Measurements from ENCODE around the gene FGD4. TPM values are rescaled to one million over a fixed set of nuclear protein-coding genes. Genes with fewer than 3 reads are reported as not detected.

FGD4 gene
- total RNA-seq, 2 experiments from 2014 or later = 0.08 to 0.15 TPM

- POLR2A ChIA-PET = no interaction called here
- H3K27ac Mint-ChIP-seq = no peak overlapping the region
These were observed 8.7 kb upstream of the FGD4 start for GRCh38 chr12:32390572-32391219.

GRCh38 chr12:32395026-32395425, 4.3 kb upstream of the FGD4 start:
- Mint-ChIP-seq H3K36me3 (ENCODE audit: low read depth) (peaks cover 2% of the 10 kb centered on the region), H3K9me3 (no peaks in the 10 kb centered on the region), H3K4me3 (no peak overlapping the region), H3K4me1 (peaks cover 11% of the 10 kb centered on the region), H3K27ac (no peak overlapping the region), H3K27me3 (peaks cover 22% of the 10 kb centered on the region)
- DNase-seq = no peak
- ChIA-PET POLR2A (no interaction called here), CTCF (interaction anchor here (0.6 kb wide), 1 partner anchor 31 kb away, joined by 3 read pairs; no protein-coding TSS in a partner anchor)

More at GRCh38 chr12:32390572-32391219, 8.7 kb upstream of the FGD4 start:
- H3K36me3 Mint-ChIP-seq (ENCODE audit: low read depth) = no peaks in the 10 kb centered on the region
- H3K9me3 Mint-ChIP-seq = no peaks in the 10 kb centered on the region
- H3K4me1 Mint-ChIP-seq = peaks cover 5% of the 10 kb centered on the region
- DNase-seq = peak; percentile 31
- peak overlapping the region; percentile 60 for H3K4me3 Mint-ChIP-seq
- CTCF ChIA-PET = interaction anchor here (0.6 kb wide), 1 partner anchor 364 kb away, joined by 4 read pairs; no protein-coding TSS in a partner anchor
- peaks cover 2% of the 10 kb centered on the region for H3K27me3 Mint-ChIP-seq

- no peak for DNase-seq
- CTCF ChIA-PET = interaction anchor here (0.5 kb wide), 1 partner anchor 995 kb away, joined by 3 read pairs; no protein-coding TSS in a partner anchor
- POLR2A ChIA-PET = interaction anchor here (0.9 kb wide), 1 partner anchor 358 kb away, joined by 3 read pairs; the partner anchor contains the start of gene YARS2
- Mint-ChIP-seq H3K27me3 (peaks cover 33% of the 10 kb centered on the region), H3K27ac (no peak overlapping the region), H3K9me3 (no peaks in the 10 kb centered on the region), H3K4me3 (no peak overlapping the region), H3K36me3 (ENCODE audit: low read depth) (peaks cover 2% of the 10 kb centered on the region), H3K4me1 (peaks cover 10% of the 10 kb centered on the region)
These were observed 1.7 kb upstream of the FGD4 start for GRCh38 chr12:32397696-32398095.

GRCh38 chr12:32398181-32398580, 1.2 kb upstream of the FGD4 start:
- no peak for DNase-seq
- CTCF ChIA-PET = interaction anchor here (0.5 kb wide), 1 partner anchor 995 kb away, joined by 3 read pairs; no protein-coding TSS in a partner anchor

GRCh38 chr12:32398816-32399369, 465 bp upstream of the FGD4 start:
- ChIA-PET CTCF (interaction anchor here (0.9 to 2.2 kb wide), 2 partner anchors 357 to 746 kb away, joined by 4 read pairs; no protein-coding TSS in a partner anchor), POLR2A (no interaction called here)
- peaks cover 34% of the 10 kb centered on the region for H3K27me3 Mint-ChIP-seq
- H3K9me3 Mint-ChIP-seq = no peaks in the 10 kb centered on the region
- no peak for DNase-seq
- peak overlapping the region; percentile 85 for H3K4me3 Mint-ChIP-seq
- H3K36me3 Mint-ChIP-seq (ENCODE audit: low read depth) = peaks cover 2% of the 10 kb centered on the region
- no peak overlapping the region for H3K27ac Mint-ChIP-seq
- H3K4me1 Mint-ChIP-seq = peaks cover 10% of the 10 kb centered on the region

More at GRCh38 chr12:32398181-32398580, 1.2 kb upstream of the FGD4 start:
- Mint-ChIP-seq H3K4me3 (no peak overlapping the region), H3K4me1 (peaks cover 10% of the 10 kb centered on the region), H3K27me3 (peaks cover 33% of the 10 kb centered on the region), H3K36me3 (ENCODE audit: low read depth) (peaks cover 2% of the 10 kb centered on the region), H3K9me3 (no peaks in the 10 kb centered on the region), H3K27ac (no peak overlapping the region)
- POLR2A ChIA-PET = interaction anchor here (0.9 kb wide), 1 partner anchor 358 kb away, joined by 3 read pairs; the partner anchor contains the start of gene YARS2

GRCh38 chr12:32400114-32400672, 835 bp downstream of the FGD4 start:
- Mint-ChIP-seq H3K9me3 (no peaks in the 10 kb centered on the region), H3K36me3 (ENCODE audit: low read depth) (peaks cover 2% of the 10 kb centered on the region), H3K27ac (no peak overlapping the region)

GRCh38 chr12:32400866-32401265, 1.5 kb downstream of the FGD4 start:
- Mint-ChIP-seq H3K36me3 (ENCODE audit: low read depth) (peaks cover 2% of the 10 kb centered on the region), H3K27ac (no peak overlapping the region), H3K27me3 (peaks cover 36% of the 10 kb centered on the region), H3K4me1 (peaks cover 10% of the 10 kb centered on the region), H3K9me3 (no peaks in the 10 kb centered on the region), H3K4me3 (no peak overlapping the region)
- ChIA-PET CTCF (interaction anchor here (2.2 kb wide), 1 partner anchor 355 kb away, joined by 4 read pairs; no protein-coding TSS in a partner anchor), POLR2A (interaction anchor here (1.1 kb wide), 1 partner anchor 278 kb away, joined by 3 read pairs; the partner anchor contains the start of gene DNM1L)
- DNase-seq = no peak

More at GRCh38 chr12:32400114-32400672, 835 bp downstream of the FGD4 start:
- no peak for DNase-seq
- Mint-ChIP-seq H3K27me3 (peaks cover 36% of the 10 kb centered on the region), H3K4me1 (peaks cover 10% of the 10 kb centered on the region), H3K4me3 (peak overlapping the region; percentile 59)
- POLR2A ChIA-PET = interaction anchor here (1.1 kb wide), 1 partner anchor 279 kb away, joined by 3 read pairs; the partner anchor contains the start of gene DNM1L
- CTCF ChIA-PET = interaction anchor here (2.2 kb wide), 1 partner anchor 356 kb away, joined by 4 read pairs; no protein-coding TSS in a partner anchor

GRCh38 chr12:32402170-32402569, 2.8 kb downstream of the FGD4 start:
- no peak overlapping the region for H3K4me3 Mint-ChIP-seq
- ChIA-PET CTCF (interaction anchor here (0.7 kb wide), 1 partner anchor 271 kb away, joined by 3 read pairs; no protein-coding TSS in a partner anchor), POLR2A (no interaction called here)
- no peak overlapping the region for H3K27ac Mint-ChIP-seq
- H3K4me1 Mint-ChIP-seq = peaks cover 10% of the 10 kb centered on the region
- H3K27me3 Mint-ChIP-seq = peaks cover 34% of the 10 kb centered on the region
- no peaks in the 10 kb centered on the region for H3K9me3 Mint-ChIP-seq
- H3K36me3 Mint-ChIP-seq (ENCODE audit: low read depth) = peaks cover 2% of the 10 kb centered on the region
- DNase-seq = no peak

GRCh38 chr12:32402946-32403345, 3.6 kb downstream of the FGD4 start:
- H3K27me3 Mint-ChIP-seq = peaks cover 30% of the 10 kb centered on the region
- H3K27ac Mint-ChIP-seq = no peak overlapping the region
- no peak for DNase-seq
- CTCF ChIA-PET = interaction anchor here (0.5 kb wide), 1 partner anchor 365 kb away, joined by 3 read pairs; no protein-coding TSS in a partner anchor
- H3K4me1 Mint-ChIP-seq = peaks cover 10% of the 10 kb centered on the region
- no peak overlapping the region for H3K4me3 Mint-ChIP-seq
- H3K9me3 Mint-ChIP-seq = no peaks in the 10 kb centered on the region
- peaks cover 2% of the 10 kb centered on the region for H3K36me3 Mint-ChIP-seq (ENCODE audit: low read depth)
- POLR2A ChIA-PET = no interaction called here

GRCh38 chr12:32407795-32408194, 8.4 kb downstream of the FGD4 start:
- CTCF ChIA-PET = no interaction called here

GRCh38 chr12:32413412-32413811, 14.1 kb downstream of the FGD4 start:
- no peaks in the 10 kb centered on the region for H3K36me3 Mint-ChIP-seq (ENCODE audit: low read depth)
- H3K4me3 Mint-ChIP-seq = no peak overlapping the region
- ChIA-PET POLR2A (no interaction called here), CTCF (no interaction called here)
- peaks cover 2% of the 10 kb centered on the region for H3K27me3 Mint-ChIP-seq
- DNase-seq = no peak
- no peaks in the 10 kb centered on the region for H3K9me3 Mint-ChIP-seq
- no peak overlapping the region for H3K27ac Mint-ChIP-seq
- no peaks in the 10 kb centered on the region for H3K4me1 Mint-ChIP-seq

More at GRCh38 chr12:32407795-32408194, 8.4 kb downstream of the FGD4 start:
- H3K4me3 Mint-ChIP-seq = no peak overlapping the region
- DNase-seq = no peak
- no peaks in the 10 kb centered on the region for H3K9me3 Mint-ChIP-seq
- H3K4me1 Mint-ChIP-seq = no peaks in the 10 kb centered on the region
- POLR2A ChIA-PET = no interaction called here
- H3K36me3 Mint-ChIP-seq (ENCODE audit: low read depth) = no peaks in the 10 kb centered on the region
- H3K27ac Mint-ChIP-seq = no peak overlapping the region
- H3K27me3 Mint-ChIP-seq = peaks cover 4% of the 10 kb centered on the region

GRCh38 chr12:32418221-32418620, 18.9 kb downstream of the FGD4 start:
- H3K4me3 Mint-ChIP-seq = no peak overlapping the region
- H3K36me3 Mint-ChIP-seq (ENCODE audit: low read depth) = no peaks in the 10 kb centered on the region
- ChIA-PET POLR2A (no interaction called here), CTCF (no interaction called here)
- DNase-seq = no peak
- H3K4me1 Mint-ChIP-seq = no peaks in the 10 kb centered on the region
- no peak overlapping the region for H3K27ac Mint-ChIP-seq
- H3K27me3 Mint-ChIP-seq = peaks cover 2% of the 10 kb centered on the region
- H3K9me3 Mint-ChIP-seq = no peaks in the 10 kb centered on the region

- Mint-ChIP-seq H3K4me3 (no peak overlapping the region), H3K27me3 (peaks cover 2% of the 10 kb centered on the region), H3K4me1 (no peaks in the 10 kb centered on the region), H3K36me3 (ENCODE audit: low read depth) (no peaks in the 10 kb centered on the region), H3K27ac (no peak overlapping the region), H3K9me3 (no peaks in the 10 kb centered on the region)
- CTCF ChIA-PET = no interaction called here
- DNase-seq = no peak
- POLR2A ChIA-PET = no interaction called here
These were observed 19.7 kb downstream of the FGD4 start for GRCh38 chr12:32418903-32419519.
